Caki2 (cell line): Measurements from ENCODE around the gene PHACTR3. TPM values are rescaled to one million over a fixed set of nuclear protein-coding genes. Genes with fewer than 3 reads are reported as not detected.

Source experiments
- DNase-seq: peaks from one replicate; pipeline ENCODE4 v3.0.0-alpha.2; 2015; ENCODE audit warnings: low read depth
- in situ Hi-C: cut with HindIII; loops from 2 replicates; pipeline ENCODE4 v1.10.0; 2016; ENCODE audit warnings: low sequenced_read_pairs, low pct_unique_long_range_greater_than_20kb, mixed read lengths
- total RNA-seq: library from RNA; depleted of rRNA; stranded (reverse); fragments of >200 nt; shearing (Covaris generic); gene quantifications from 2 replicates; pipeline ENCODE4 v1.2.3, GENCODE V29; 2014; ENCODE audit warnings: low replicate concordance

Gene PHACTR3
- total RNA-seq, 1 experiment from 2014 or later, result not detected

DNA sequence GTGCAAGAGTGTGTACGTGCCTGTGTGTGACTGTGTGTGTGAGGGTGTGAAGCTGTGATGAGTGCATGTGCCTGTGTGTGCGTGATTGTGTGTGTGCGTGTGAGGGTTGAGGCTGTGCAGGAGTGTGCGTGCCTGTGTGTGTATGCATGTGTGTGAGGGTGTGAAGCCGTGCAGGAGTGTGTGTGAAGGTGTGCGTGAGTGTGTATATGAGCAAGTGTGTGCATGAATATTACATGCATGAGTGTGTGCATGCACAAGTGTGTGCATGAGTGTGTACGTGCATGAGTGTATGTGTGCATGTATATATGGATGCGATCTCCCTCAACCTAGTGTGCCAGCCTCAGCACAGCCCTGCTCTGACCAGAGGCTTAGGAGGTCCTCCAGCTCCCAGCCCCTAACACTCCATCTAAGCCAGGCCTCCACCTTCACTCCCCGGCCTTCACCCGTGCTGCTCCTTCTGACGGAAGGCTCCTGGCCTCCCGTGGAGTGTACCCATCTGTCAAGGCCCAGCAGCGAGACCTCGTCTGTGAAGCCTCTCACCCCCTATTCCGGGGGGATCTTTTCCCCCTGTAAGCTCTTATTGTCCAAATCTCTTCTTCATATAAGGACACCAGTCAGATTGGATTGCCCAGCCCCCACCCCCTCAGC lies 19.9 kb upstream of the PHACTR3 start:
- no peak for DNase-seq
- in situ Hi-C loops, result no loop called here

DNA sequence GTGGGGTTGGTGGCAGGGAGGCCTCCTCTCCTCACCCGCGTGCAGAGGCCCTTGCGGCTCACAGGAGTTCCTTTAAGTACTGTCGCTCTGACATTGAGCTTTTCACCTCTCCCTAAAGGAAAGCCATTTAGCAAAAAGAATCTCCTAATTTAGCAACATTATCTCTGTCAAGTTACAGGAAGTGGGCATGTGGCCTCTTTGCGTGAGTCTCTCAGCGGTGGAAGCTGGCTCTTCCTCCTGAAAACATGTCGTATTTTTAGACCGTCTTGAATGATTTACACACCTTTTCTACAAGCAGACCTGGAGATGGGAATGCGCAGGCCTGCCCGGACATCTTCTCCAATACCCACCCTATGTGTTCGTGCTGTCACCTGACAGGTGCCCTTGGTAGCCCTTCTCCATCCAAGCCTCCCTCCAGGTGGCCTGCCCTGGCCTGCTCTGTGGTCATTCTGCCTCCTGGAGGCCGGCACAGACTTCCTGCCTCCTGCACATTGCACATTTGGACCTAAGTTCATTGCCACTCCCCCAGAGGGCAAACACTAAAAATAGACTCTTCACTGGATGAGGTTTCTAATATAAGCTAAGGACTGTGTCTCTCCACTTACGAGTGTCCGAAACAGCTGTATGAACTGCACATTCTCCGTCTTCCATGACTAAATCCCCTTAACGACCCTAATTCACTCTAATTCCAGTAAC lies 18.5 kb upstream of the PHACTR3 start:
- DNase-seq, result no peak
- in situ Hi-C loops, result no loop called here

DNA sequence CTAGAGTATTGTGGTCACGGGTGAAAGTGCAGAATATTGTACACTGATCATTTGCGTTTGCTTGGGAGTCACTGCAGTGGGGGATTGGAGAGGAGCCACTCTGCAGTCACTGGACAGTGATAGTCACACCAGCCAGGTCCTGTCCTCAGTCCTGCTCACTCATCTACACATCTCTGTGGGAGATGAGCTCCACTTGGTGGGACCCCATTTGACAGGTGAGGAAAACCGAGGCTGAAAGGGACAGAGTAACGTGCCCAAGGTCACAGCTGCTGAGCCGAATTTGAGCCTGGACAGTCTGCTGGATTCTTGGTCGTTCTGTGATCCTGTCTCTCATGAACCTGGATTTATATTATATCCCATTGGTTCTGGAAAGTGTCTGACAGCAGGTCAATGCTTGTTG lies 17.7 kb upstream of the PHACTR3 start:
- no peak for DNase-seq
- in situ Hi-C loops, result no loop called here

DNA sequence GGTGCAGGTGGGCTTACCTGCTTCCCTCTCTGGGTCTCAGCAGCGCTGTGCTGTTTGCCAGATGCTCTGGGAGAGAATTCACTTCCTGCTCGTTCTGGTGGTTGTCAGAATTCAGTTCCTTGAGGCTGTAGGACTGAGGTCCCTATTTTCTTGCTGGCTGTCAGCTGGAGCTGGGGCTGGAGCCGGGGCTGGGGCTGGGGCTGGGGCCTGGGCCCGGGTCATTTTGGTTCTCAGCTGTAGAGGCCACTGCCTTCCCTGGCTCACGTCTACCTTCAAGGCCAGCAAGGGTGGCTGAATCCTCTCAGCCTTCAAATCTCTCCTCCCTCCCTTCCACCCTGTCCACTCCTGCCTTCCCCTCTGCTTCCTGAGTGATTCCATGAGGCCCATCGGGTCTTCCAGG lies 16.8 kb upstream of the PHACTR3 start:
- DNase-seq, result no peak
- in situ Hi-C loops, result no loop called here

- DNase-seq, result no peak
- in situ Hi-C loops, result no loop called here
Measured at GRCh38 chr20:59588236-59588855, 16.0 kb upstream of the PHACTR3 start.

GRCh38 chr20:59589086-59589684 lies 15.2 kb upstream of the PHACTR3 start:
- no peak for DNase-seq
- in situ Hi-C loops, result no loop called here

- no peak for DNase-seq
- in situ Hi-C loops, result no loop called here
Measured at GRCh38 chr20:59591061-59591460, 13.3 kb upstream of the PHACTR3 start.

DNA sequence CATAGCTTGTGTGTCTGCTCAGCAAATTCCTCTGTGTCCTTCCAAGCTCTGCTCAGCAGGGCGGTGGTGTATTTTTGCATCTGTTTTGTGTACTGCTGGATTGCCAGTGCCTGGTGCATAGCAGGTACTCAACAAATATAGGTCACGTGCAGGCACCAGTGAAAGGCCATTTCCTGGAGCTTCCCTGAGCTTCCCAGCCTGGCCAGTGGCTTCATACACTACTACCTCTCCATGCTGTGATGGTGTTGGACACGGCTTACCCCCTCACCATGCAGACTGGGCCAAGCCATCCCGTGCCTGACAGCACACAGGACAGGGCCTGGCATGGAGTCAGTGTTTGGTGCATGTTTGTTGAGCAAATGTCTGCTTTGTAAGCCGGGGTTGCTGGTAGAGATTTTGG lies 7.7 kb upstream of the PHACTR3 start:
- DNase-seq, result no peak
- in situ Hi-C loops, result no loop called here

- in situ Hi-C loops, result no loop called here
- DNase-seq, result no peak
Measured at GRCh38 chr20:59597240-59597639, 7.1 kb upstream of the PHACTR3 start.

DNA sequence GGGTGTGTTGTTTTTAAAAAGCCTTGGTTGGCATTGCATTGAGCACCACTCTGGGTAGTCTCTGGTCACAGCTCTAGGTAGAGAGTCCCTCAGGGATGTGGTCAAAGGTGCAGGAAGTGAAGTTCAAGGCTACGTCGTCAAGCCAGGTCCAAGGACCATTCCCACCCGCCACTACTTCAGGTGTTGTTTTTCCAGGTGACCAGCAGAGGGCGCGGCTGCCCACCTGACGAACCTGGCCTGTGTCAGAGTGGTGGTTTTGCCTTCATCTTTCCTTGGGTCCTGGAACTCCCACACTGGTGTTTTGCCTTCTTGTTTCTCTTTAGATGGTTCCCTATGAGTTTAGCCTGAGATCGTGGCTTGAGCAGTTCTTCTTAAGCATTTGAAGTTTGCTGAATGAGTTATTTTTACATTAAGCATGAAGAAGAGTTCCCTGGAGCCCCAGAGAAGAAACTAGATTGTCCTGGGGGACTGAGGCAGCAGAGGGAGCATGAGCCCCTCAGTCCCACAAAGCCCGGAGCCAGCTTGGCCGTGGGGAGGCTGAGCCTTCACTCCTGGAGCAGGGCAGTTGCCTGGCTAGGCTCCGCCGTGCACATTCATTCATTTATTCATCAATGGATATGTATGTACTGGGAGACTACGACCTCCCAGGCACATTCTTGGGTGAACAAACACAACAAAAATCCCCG lies 5.6 kb upstream of the PHACTR3 start:
- in situ Hi-C loops, result no loop called here
- peak; percentile 35 for DNase-seq

DNA sequence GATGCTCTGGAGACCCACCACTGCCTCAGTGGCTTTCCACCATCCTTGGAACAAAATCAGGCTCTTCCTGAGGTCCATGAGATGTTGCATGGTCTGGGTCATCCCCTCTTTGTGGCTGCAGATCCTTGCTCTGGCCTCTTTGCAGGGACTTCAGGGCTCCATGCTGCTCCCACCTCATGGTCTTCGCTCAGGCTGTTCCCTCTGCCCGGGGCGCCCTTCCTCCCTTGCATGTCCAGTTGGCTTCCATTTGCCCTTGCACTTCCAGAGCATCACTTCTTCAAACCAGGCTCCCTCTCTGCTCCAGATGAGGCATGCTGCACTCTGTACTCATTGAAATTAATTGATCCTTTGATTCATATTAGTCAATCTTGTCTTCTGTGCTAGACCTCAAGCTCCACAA lies 4.4 kb upstream of the PHACTR3 start:
- no peak for DNase-seq
- in situ Hi-C loops, result no loop called here

DNA sequence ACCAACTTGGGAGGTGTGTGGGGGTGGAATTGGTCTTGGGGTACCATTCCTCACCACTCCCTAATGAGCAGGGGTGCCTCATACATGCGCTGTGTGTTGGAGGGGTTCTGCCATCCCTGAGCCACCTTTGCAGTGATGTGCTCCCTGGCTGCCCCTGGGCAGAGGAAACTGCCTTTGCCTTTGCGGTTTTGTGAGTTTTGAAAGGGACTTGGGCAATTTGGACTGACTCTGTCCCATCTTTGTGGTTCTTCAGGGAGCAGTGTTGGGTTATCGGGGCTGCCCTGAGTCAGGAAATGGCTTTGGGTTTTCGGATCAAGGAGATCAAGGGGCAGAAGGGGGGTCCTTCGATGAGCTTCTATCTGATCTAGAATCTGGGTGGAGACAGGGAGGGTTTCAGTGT lies 3.9 kb upstream of the PHACTR3 start:
- DNase-seq, result no peak
- in situ Hi-C loops, result no loop called here

GRCh38 chr20:59602546-59603080 lies 1.7 kb upstream of the PHACTR3 start:
- DNase-seq, result no peak
- in situ Hi-C loops, result no loop called here

DNA sequence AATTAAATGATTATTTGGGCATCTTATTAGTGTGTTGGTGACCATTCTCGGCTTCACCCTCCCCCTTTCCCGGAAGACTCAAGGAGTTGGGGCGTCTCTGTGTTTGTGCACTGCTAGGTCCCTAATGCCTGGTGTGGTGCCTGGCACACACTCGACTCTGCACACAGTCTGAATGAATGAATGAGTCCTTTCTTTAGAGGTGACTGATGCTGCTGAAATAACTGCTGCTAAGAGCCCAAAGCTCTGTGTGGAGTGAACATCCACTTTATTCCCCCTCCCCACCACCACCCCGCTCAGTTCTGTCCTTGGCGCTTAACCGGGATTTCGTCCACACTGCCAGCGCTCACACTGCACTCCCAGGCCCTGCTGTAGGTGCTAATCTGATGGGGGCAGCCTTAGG lies 1.2 kb upstream of the PHACTR3 start:
- in situ Hi-C loops, result no loop called here

GRCh38 chr20:59604741-59605600 lies 631 bp downstream of the PHACTR3 start:
- in situ Hi-C loops, result no loop called here
- DNase-seq, result no peak

More for the DNA sequence above, 1.2 kb upstream of the PHACTR3 start:
- no peak for DNase-seq

DNA sequence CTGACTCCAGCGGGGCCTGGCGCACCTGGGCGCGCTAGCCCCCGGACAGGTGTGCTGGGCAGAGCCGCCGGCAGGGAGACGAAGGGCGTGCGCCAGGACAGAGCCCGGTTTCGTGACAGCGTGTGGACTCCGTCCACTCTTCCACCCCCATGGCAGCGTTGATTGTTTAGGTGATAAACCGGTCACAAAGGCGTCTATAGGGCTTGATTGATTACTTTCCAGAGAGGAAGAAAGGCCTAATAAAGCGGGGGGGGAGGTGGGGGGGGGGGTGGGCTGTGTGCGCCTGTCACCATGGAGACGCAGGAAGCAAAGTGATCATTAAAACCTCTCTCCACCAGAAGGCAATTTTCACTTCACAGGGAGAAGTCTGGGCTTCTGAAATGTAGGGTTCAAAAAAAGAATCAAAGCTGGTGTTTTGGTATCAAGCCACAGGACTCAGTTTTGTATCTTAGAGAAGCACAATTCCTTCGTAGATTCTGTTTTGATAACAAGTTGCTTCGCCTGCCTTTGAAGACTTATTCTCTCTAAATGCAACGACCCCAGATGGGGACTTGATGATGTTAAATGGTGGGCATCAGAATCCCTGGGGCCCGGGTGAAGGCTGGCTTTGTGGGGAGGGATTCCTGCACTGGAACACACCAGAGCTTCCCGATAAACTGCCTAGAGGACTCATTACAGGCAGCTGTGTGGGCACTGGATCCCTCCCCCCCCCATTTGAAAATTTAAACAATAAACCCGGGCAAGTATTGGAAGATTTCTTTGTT lies 1.4 kb downstream of the PHACTR3 start:
- in situ Hi-C loops, result no loop called here
- DNase-seq, result no peak

DNA sequence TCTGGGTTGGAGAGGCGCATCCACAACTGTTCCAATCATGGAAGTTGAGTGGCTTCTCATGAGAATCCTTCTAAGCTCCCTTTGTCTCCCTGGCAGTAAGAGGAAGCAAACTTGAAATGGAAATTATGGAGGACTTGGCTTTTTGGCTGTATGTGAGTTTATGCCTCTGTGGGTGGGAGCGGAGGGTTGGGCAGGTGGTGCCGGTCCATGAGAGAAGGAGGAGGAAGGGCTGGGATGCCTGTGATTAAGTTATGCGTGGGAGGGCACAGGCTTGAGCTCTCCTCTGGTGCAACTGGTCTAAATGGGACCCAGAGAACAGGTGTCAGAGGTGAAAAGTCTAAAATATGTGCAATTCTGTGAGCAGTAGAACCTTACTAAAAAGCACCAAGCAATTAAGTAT lies 2.2 kb downstream of the PHACTR3 start:
- in situ Hi-C loops, result no loop called here

More for the DNA sequence above, 2.2 kb downstream of the PHACTR3 start:
- DNase-seq, result no peak
